GM13976 (cell line): Measurements from ENCODE around the gene MAP3K12.

Experiments used
- DNase-seq: peaks from one replicate; pipeline ENCODE4 v3.0.0; 2012; ENCODE audit warnings: low spot score
- CTCF ChIP-seq: IDR thresholded peaks from 2 replicates; pipeline ENCODE4 v1.5.1; 2012; ENCODE audit warnings: borderline replicate concordance, mild to moderate bottlenecking; ENCODE audit not compliant: insufficient read depth; ENCODE audit errors: extremely low read depth, missing control alignments, control extremely low read depth
- in situ Hi-C: fragments of 300-500 bp; cut with MboI; formaldehyde crosslinking; loops from one replicate; pipeline ENCODE4 v1.12.0; 2022; ENCODE audit warnings: low sequenced_read_pairs, mixed read lengths, inconsistent platforms; ENCODE audit not compliant: unreplicated experiment

The MAP3K12 gene

GRCh38 chr12:53505086-53505485 lies 5.8 kb upstream of the MAP3K12 start:
- no peak for DNase-seq
- no peak for TF ChIP-seq CTCF
- in situ Hi-C loops = no loop called here

- TF ChIP-seq CTCF = no peak
- in situ Hi-C loops = no loop called here
- no peak for DNase-seq
Measured at GRCh38 chr12:53504004-53504920, 5.0 kb upstream of the MAP3K12 start.

- TF ChIP-seq CTCF = no peak
- in situ Hi-C loops = no loop called here
Measured at GRCh38 chr12:53502983-53503728, 3.9 kb upstream of the MAP3K12 start.

GRCh38 chr12:53502331-53502730 lies 3.1 kb upstream of the MAP3K12 start:
- TF ChIP-seq CTCF = no peak
- DNase-seq = no peak
- in situ Hi-C loops = no loop called here

More at GRCh38 chr12:53502983-53503728, 3.9 kb upstream of the MAP3K12 start:
- no peak for DNase-seq

- in situ Hi-C loops = no loop called here
- no peak for DNase-seq
- no peak for TF ChIP-seq CTCF
Measured at GRCh38 chr12:53501615-53502181, 2.4 kb upstream of the MAP3K12 start.

GRCh38 chr12:53500776-53501614 lies 1.7 kb upstream of the MAP3K12 start, which contains the start of gene TARBP2:
TSS of gene TARBP2 (plus strand) at chr12:53501283. CDS start at chr12:53501409, 126 bp downstream.
- in situ Hi-C loops = no loop called here

More at GRCh38 chr12:53500776-53501614, 1.7 kb upstream of the MAP3K12 start, which contains the start of gene TARBP2:
- no peak for TF ChIP-seq CTCF
- DNase-seq = peak; percentile 96
